HepG2 (cell line): ENCODE data around the gene CAD. TPM values are rescaled to one million over a fixed set of nuclear protein-coding genes. Genes with fewer than 3 reads are reported as not detected.

Source experiments
- ARNT2 ChIP-seq: sonication (generic); formaldehyde crosslinking; IDR thresholded peaks from 2 replicates; pipeline ENCODE4 v1.8.0; 2022; ENCODE audit warnings: mild to moderate bottlenecking, low read depth, missing genetic modification reagents, moderate library complexity
- ASH2L ChIP-seq: fragments of 300-600, 200-600 bp; sonication (generic); IDR thresholded peaks from 2 replicates; pipeline ENCODE4 v1.7.0; 2017; ENCODE audit warnings: low read depth, mild to moderate bottlenecking, moderate library complexity, mixed read lengths, low read length; ENCODE audit not compliant: insufficient read length
- BCL6 ChIP-seq: IDR thresholded peaks from 2 replicates; pipeline ENCODE4 v1.6.1; 2016; ENCODE audit warnings: missing genetic modification reagents, missing compliant biosample characterization
- CBFB ChIP-seq: sonication (generic); formaldehyde crosslinking; IDR thresholded peaks from 2 replicates; pipeline ENCODE4 v1.4.0; 2020; ENCODE audit warnings: missing genetic modification reagents
- KLF6 ChIP-seq: IDR thresholded peaks from 2 replicates; pipeline ENCODE4 v1.8.0; 2016; ENCODE audit warnings: missing biosample characterization, missing genetic modification reagents
- MAFG ChIP-seq: sonication (generic); formaldehyde crosslinking; IDR thresholded peaks from 2 replicates; pipeline ENCODE4 v1.5.1; 2020; ENCODE audit warnings: mild to moderate bottlenecking, missing genetic modification reagents
- NFE2L2 ChIP-seq: fragments of 150-350 bp; IDR thresholded peaks from 2 replicates; pipeline ENCODE4 v1.6.1; 2014; ENCODE audit warnings: low read length
- NPAS2 ChIP-seq: sonication (generic); formaldehyde crosslinking; IDR thresholded peaks from 2 replicates; pipeline ENCODE4 v1.8.0; 2022; ENCODE audit warnings: mild to moderate bottlenecking, missing genetic modification reagents, borderline replicate concordance
- NRL ChIP-seq: sonication (generic); formaldehyde crosslinking; IDR thresholded peaks from 2 replicates; pipeline ENCODE4 v1.5.0; 2020; ENCODE audit warnings: missing genetic modification reagents, mild to moderate bottlenecking, moderate library complexity, borderline replicate concordance
- RNF219 ChIP-seq: sonication (generic); formaldehyde crosslinking; IDR thresholded peaks from 2 replicates; pipeline ENCODE4 v1.5.0; 2020; ENCODE audit warnings: mild to moderate bottlenecking, missing genetic modification reagents
- RORA ChIP-seq: sonication (generic); formaldehyde crosslinking; IDR thresholded peaks from 2 replicates; pipeline ENCODE4 v1.5.0; 2020; ENCODE audit warnings: mild to moderate bottlenecking, missing genetic modification reagents, moderate library complexity
- SKI ChIP-seq: fragments of 450-650 bp; IDR thresholded peaks from one replicate; pipeline ENCODE4 v1.6.1; 2018; ENCODE audit warnings: mild to moderate bottlenecking; ENCODE audit not compliant: partially characterized antibody
- THAP8 ChIP-seq: sonication (generic); formaldehyde crosslinking; IDR thresholded peaks from 2 replicates; pipeline ENCODE4 v1.5.1; 2020; ENCODE audit warnings: missing genetic modification reagents, mild to moderate bottlenecking, borderline replicate concordance
- ZBTB1 ChIP-seq: sonication (generic); formaldehyde crosslinking; IDR thresholded peaks from 2 replicates; pipeline ENCODE4 v1.4.0; 2020; ENCODE audit warnings: missing genetic modification reagents, borderline replicate concordance
- ZBTB10 ChIP-seq: sonication (generic); formaldehyde crosslinking; IDR thresholded peaks from 2 replicates; pipeline ENCODE4 v1.4.0; 2020; ENCODE audit warnings: missing genetic modification reagents, borderline replicate concordance
- ZHX1 ChIP-seq: sonication (generic); formaldehyde crosslinking; IDR thresholded peaks from 2 replicates; pipeline ENCODE4 v1.8.1; 2022; ENCODE audit warnings: low read depth, mild to moderate bottlenecking, missing genetic modification reagents
- ZNF556 ChIP-seq: sonication (generic); formaldehyde crosslinking; IDR thresholded peaks from 2 replicates; pipeline ENCODE4 v1.4.0; 2020; ENCODE audit warnings: mild to moderate bottlenecking, missing genetic modification reagents, borderline replicate concordance
- ZNF616 ChIP-seq: sonication (generic); formaldehyde crosslinking; IDR thresholded peaks from 2 replicates; pipeline ENCODE4 v1.5.0; 2020; ENCODE audit warnings: low read depth, mild to moderate bottlenecking, missing genetic modification reagents
- ZNF709 ChIP-seq: sonication (generic); formaldehyde crosslinking; IDR thresholded peaks from 2 replicates; pipeline ENCODE4 v1.5.0; 2020; ENCODE audit warnings: mild to moderate bottlenecking, missing genetic modification reagents
- ZNF766 ChIP-seq: sonication (generic); formaldehyde crosslinking; IDR thresholded peaks from 2 replicates; pipeline ENCODE4 v1.5.0; 2020; ENCODE audit warnings: missing genetic modification reagents, borderline replicate concordance
- ZNF772 ChIP-seq: sonication (generic); formaldehyde crosslinking; IDR thresholded peaks from 2 replicates; pipeline ENCODE4 v1.5.0; 2020; ENCODE audit warnings: mild to moderate bottlenecking, missing genetic modification reagents
- ZNF775 ChIP-seq: sonication (generic); formaldehyde crosslinking; IDR thresholded peaks from 2 replicates; pipeline ENCODE4 v1.4.0; 2020; ENCODE audit warnings: missing genetic modification reagents, mild to moderate bottlenecking, moderate library complexity, borderline replicate concordance
- polyA plus RNA-seq, 8 experiments: library from polyadenylated mRNA; depleted of rRNA in 3 of 8; stranded (reverse) in 7 of 8; unstranded in 1 of 8; fragments of >200 nt; fragmentation: Illumina TruSeq in 4 of 8; extraction: Trizol in 4 of 8; gene quantifications; 2 replicates each; pipeline versions ENCODE4 v1.2.1 to v1.2.3, GENCODE V29; 2011 to 2016; ENCODE audit warnings: low read depth in 4 of 8, missing spikeins in 1 of 8, mixed read lengths in 1 of 8; ENCODE audit not compliant: insufficient read depth in 1 of 8
- total RNA-seq, 5 experiments: library from RNA; depleted of rRNA; stranded (reverse); fragments of >200 nt; fragmentation: Illumina TruSeq; extraction: Trizol; gene quantifications; 2 replicates each; pipeline ENCODE4 v1.2.3, GENCODE V29; 2016; ENCODE audit warnings: low read depth in 1 of 5

CAD gene
- total and polyA plus RNA-seq, 2 of the 13 experiments (the other 11 are each of a cell fraction or from before 2014, with no cell fraction given), result 21.7 to 37.0 TPM

- no peak for TF ChIP-seq ZBTB10 (CRISPR knock-in tag)
- TF ChIP-seq ZNF709 (CRISPR knock-in tag), result no peak
- TF ChIP-seq CBFB, result no peak
- no peak for TF ChIP-seq ZNF556 (CRISPR knock-in tag)
- no peak for TF ChIP-seq BCL6 (CRISPR knock-in tag)
- 0 out of 2 replicates have a peak, but pooled peaks have one; percentile 1 for TF ChIP-seq ZNF772
- TF ChIP-seq ZBTB1 (CRISPR knock-in tag), result no peak
- no peak for TF ChIP-seq THAP8 (CRISPR knock-in tag)
- TF ChIP-seq KLF6 (CRISPR knock-in tag), result no peak
- TF ChIP-seq ARNT2 (CRISPR knock-in tag), result no peak; the same call in none of the 2 replicates
- no peak for TF ChIP-seq NPAS2
- no peak for TF ChIP-seq ZNF766 (CRISPR knock-in tag)
- no peak for TF ChIP-seq MAFG
- TF ChIP-seq ZNF616, result no peak
- TF ChIP-seq SKI, result peak; percentile 1
- TF ChIP-seq ZHX1 (CRISPR knock-in tag), result no peak
- TF ChIP-seq NRL (CRISPR knock-in tag), result no peak
- 0 out of 2 replicates have a peak, but pooled peaks have one; percentile 32 for TF ChIP-seq RNF219 (CRISPR knock-in tag)
- no peak for TF ChIP-seq ASH2L
- TF ChIP-seq NFE2L2, result no peak
- TF ChIP-seq RORA (CRISPR knock-in tag), result no peak
- TF ChIP-seq ZNF775 (CRISPR knock-in tag), result 0 out of 2 replicates have a peak, but pooled peaks have one; percentile 2
These were observed 5.8 kb upstream of the CAD start (continued) for GRCh38 chr2:27211241-27211942.
